GM18507 (cell line): Measurements from ENCODE around the gene SUPT4H1.
A peak's percentile ranks its signal among the peaks of the same experiment; 100 is the strongest.

ENCODE experiments used
- DNase-seq: peaks from one replicate; pipeline ENCODE4 v3.0.0; 2011; ENCODE audit warnings: low read depth; ENCODE audit not compliant: insufficient read length; ENCODE audit errors: extremely low spot score
- FAIRE-seq: peaks from 2 replicates; lab custom pipeline; 2011; peaks lifted over from hg19 to GRCh38; lab: Jason Lieb, UNC

Gene SUPT4H1

GRCh38 chr17:58310511-58311428 is 41.2 kb downstream of the SUPT4H1 start:
- FAIRE-seq (no peak), DNase-seq (no peak)

- FAIRE-seq (no peak), DNase-seq (no peak)
Measured at GRCh38 chr17:58309918-58310259, 42.1 kb downstream of the SUPT4H1 start.

GRCh38 chr17:58308985-58309917 is 42.8 kb downstream of the SUPT4H1 start:
- FAIRE-seq (no peak), DNase-seq (no peak)

GRCh38 chr17:58308173-58308984 is 43.6 kb downstream of the SUPT4H1 start:
- FAIRE-seq (no peak), DNase-seq (no peak)

DNA sequence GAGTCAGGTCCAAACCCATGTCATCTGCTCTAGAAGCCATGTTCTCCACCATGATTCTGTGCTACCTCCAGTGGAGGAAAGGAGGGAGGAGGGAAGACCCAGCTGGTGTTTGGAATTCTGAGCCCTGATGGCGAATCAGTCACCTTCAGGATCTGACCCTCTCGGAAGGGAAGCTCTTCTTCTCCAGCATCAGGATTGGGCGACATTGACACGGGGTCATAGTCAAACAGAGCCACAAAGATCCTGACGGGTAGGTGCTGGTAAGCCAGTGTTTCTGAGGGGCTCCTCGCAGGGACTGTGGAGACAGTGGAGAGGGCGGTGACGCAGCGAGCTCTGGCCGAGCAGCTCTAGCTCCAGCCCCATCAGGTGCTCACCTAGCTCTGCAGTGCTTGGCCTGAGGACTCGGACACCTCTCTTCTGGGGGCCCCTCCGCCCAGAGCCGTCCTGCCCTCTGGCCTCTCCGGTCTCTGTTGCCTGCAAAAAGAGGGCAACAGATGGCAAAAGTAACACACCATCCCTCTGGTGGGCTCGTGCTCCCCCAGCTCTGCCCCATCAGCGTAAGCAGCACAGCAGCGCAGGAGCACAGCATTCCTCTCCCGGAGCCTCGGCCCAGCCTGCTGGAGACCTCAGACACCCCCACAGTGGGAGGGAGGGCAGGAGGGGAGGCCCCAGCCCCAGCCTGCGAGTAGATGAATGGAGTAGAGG is 44.4 kb downstream of the SUPT4H1 start:
- DNase-seq: no peak
- FAIRE-seq: no peak

GRCh38 chr17:58306131-58306951 is 45.7 kb downstream of the SUPT4H1 start:
- no peak for DNase-seq
- no peak for FAIRE-seq

GRCh38 chr17:58305626-58306025 is 46.4 kb downstream of the SUPT4H1 start:
- no peak for FAIRE-seq
- no peak for DNase-seq

- DNase-seq (no peak), FAIRE-seq (no peak)
Measured at GRCh38 chr17:58304750-58305486, 47.1 kb downstream of the SUPT4H1 start.

- FAIRE-seq: peak; percentile 96
- peak; percentile 84 for DNase-seq
Measured at GRCh38 chr17:58303971-58304749, 47.8 kb downstream of the SUPT4H1 start.

GRCh38 chr17:58302919-58303585 is 48.9 kb downstream of the SUPT4H1 start:
- no peak for FAIRE-seq
- no peak for DNase-seq

DNA sequence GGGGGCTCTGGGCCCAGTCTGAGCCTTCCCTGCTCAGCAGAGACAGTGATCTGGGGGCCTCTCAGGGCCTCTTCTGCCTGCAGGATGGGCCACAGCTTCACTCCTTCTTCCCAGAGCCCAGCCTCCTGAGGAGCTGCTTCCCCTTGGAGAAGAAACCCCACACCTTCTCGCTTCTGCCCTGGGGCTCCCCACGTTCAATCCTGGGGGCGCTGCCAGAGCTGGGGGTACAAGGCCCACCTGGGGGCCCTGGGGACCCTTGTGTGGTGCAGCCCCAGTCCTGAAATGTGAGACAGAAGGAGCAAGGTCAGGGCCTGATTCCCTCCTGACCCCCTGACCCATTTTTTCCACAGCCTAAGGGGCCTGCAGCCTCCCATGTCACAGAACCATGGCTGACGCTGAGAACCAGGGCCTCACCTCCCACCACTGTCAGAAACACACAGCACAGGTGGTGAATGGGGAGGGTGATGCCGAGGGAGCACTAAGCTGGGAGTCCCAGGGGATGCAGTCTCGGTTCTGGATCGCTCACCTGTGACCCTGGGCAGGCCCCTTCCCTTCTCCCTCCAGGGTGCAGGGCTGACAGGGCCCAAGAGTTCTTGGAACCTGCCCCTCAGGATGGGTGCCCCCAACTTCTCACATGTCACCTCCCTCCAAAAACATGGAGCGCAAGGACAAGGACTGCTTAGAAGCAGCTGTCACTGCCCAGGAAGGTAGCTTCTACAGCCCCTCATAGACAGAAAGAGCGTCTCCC is 49.7 kb downstream of the SUPT4H1 start:
- FAIRE-seq: no peak
- no peak for DNase-seq

- DNase-seq (no peak), FAIRE-seq (no peak)
Measured at GRCh38 chr17:58301504-58302150, 50.4 kb downstream of the SUPT4H1 start.

- FAIRE-seq (no peak), DNase-seq (no peak)
Measured at GRCh38 chr17:58300336-58300735, 51.7 kb downstream of the SUPT4H1 start.
